Caco-2 (cell line): ENCODE results near the gene AHNAK. TPM values are rescaled to one million over a fixed set of nuclear protein-coding genes. Genes with fewer than 3 reads are reported as not detected.
"Not testable (repeated sequence)": the region's sequence is repeated elsewhere in the genome, so short reads cannot be mapped to it uniquely, and the experiment has no call there.

ENCODE experiments used
- BruUV-seq: library from RNA; stranded (reverse); fragments of 400-500 nt; replicated peaks from 2 replicates; lab custom pipeline; 2021; lab: Mats Ljungman, UMichigan
- CTCF ChIA-PET: fragments of 300-600 bp; sonication (Branson Sonifier 250); formaldehyde crosslinking; loops from one replicate; lab custom pipeline; 2022; ENCODE audit warnings: antibody characterized with exemption; lab: Charles Lee
- POLR2A ChIA-PET: fragments of 300-600 bp; sonication (Branson Sonifier 250); formaldehyde crosslinking; loops from one replicate; lab custom pipeline; 2022; ENCODE audit warnings: antibody characterized with exemption; lab: Charles Lee
- DNase-seq, 2 experiments: peaks; one replicate each; pipeline versions ENCODE4 v3.0.0 to v3.0.0-alpha.2; 2020 to 2022
- H3K27me3 ChIP-seq: replicated peaks from 2 replicates; pipeline ENCODE4 v1.6.0; 2011; ENCODE audit warnings: low read length; ENCODE audit not compliant: control insufficient read depth, insufficient read depth
- H3K36me3 ChIP-seq: 2 replicates; pipeline ENCODE4 v1.5.1; 2011; ENCODE audit warnings: low read length; ENCODE audit not compliant: control insufficient read depth, insufficient read depth
- H3K4me1 ChIP-seq: fragments of 250-450 bp; sonication (Bioruptor Pico); 2 replicates; pipeline ENCODE4 v1.5.1; 2020; ENCODE audit warnings: mild to moderate bottlenecking
- H3K4me3 ChIP-seq: 2 replicates; pipeline ENCODE4 v1.5.1; 2011; ENCODE audit warnings: low read depth, mild to moderate bottlenecking, control low read depth, low read length
- H3K9me3 ChIP-seq: fragments of 250-450 bp; sonication (Bioruptor Pico); 2 replicates; pipeline ENCODE4 v1.5.1; 2020; ENCODE audit warnings: mild to moderate bottlenecking, moderate library complexity
- H3K27ac Mint-ChIP-seq: one replicate; pipeline ENCODE4 v1.8.0; 2022; ENCODE audit warnings: mixed read lengths; ENCODE audit not compliant: unreplicated experiment
- H3K27me3 Mint-ChIP-seq: one replicate; pipeline ENCODE4 v1.8.0; 2022; ENCODE audit warnings: mixed read lengths; ENCODE audit not compliant: insufficient read depth, unreplicated experiment
- H3K36me3 Mint-ChIP-seq: one replicate; pipeline ENCODE4 v1.8.0; 2022; ENCODE audit warnings: mild to moderate bottlenecking, mixed read lengths; ENCODE audit not compliant: insufficient read depth, unreplicated experiment
- H3K4me1 Mint-ChIP-seq: one replicate; pipeline ENCODE4 v1.8.0; 2022; ENCODE audit warnings: low read depth, mixed read lengths; ENCODE audit not compliant: unreplicated experiment
- H3K4me3 Mint-ChIP-seq: one replicate; pipeline ENCODE4 v1.8.0; 2022; ENCODE audit warnings: mild to moderate bottlenecking, moderate library complexity, mixed read lengths; ENCODE audit not compliant: unreplicated experiment
- H3K9me3 Mint-ChIP-seq: one replicate; pipeline ENCODE4 v1.8.0; 2022; ENCODE audit warnings: mixed read lengths; ENCODE audit not compliant: unreplicated experiment
- CTCF ChIP-seq, 2 experiments: fragments of 200-600 bp in 1 of 2; IDR thresholded peaks; 1 replicate in 1 of 2; 2 replicates in 1 of 2; pipeline versions ENCODE4 v1.5.1 to v1.8.0; 2011 to 2022; ENCODE audit warnings: antibody characterized with exemption in 1 of 2, control low read depth in 1 of 2, inconsistent platforms in 1 of 2, low read depth in 1 of 2, low read length in 1 of 2, mild to moderate bottlenecking in 1 of 2, moderate library complexity in 1 of 2; ENCODE audit not compliant: insufficient read depth in 1 of 2, severe bottlenecking in 1 of 2, unreplicated experiment in 1 of 2
- intact Hi-C: fragments of 100-400 bp; cut with micrococcal nuclease; formaldehyde crosslinking; loops from one replicate; pipeline ENCODE4 v1.10.0; 2022; ENCODE audit not compliant: unreplicated experiment
- total RNA-seq: library from RNA; stranded (reverse); gene quantifications from 2 replicates; pipeline ENCODE4 v1.2.3, GENCODE V29; 2022

AHNAK gene
- total RNA-seq, 1 experiment from 2014 or later, result 312 TPM

DNA sequence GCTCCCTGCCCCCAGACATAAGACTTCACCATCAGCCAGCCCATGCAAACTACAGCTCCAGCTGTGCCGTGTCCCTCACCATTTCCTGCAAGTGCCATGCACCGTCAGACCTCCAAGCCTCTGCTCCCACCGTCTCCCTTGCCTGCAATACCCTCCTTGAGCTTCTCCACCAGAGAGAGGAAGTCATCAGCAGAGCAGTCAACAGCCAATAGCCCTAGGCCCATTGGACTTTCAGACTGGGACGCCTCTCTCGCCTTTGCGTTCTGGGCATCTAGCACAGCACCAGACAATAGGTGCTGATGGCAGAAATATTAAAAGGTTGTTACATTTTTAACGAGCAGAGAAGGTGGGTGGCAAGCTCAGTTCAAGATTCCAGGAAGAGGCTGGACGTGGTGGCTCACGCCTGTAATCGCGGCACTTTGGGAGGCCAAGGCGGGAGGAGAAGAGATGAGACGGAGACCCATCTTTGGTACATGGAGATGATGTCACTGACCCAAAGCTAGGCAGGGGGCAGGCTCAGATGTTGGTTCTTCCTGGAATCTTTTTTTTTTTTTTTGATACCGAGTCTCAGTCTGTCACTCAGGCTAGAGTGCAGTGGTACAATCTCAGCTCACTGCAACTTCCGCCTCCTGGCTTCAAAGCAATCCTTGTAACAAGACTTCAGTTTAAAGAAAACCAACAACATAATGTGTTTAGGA lies 95.9 kb downstream of the AHNAK start:
- Histone ChIP-seq H3K9me3 (no peaks in the 10 kb centered on the region), H3K4me1 (0 out of 2 replicates have a peak, but pooled peaks cover 4% of the 10 kb centered on the region), H3K36me3 (no peaks in the 10 kb centered on the region), H3K27me3 (no peaks in the 10 kb centered on the region), H3K4me3 (no peak overlapping the region)
- BruUV-seq, result no TSS peak
- peaks cover 14% of the 10 kb centered on the region for H3K4me1 Mint-ChIP-seq
- no peaks in the 10 kb centered on the region for H3K27me3 Mint-ChIP-seq
- H3K4me3 Mint-ChIP-seq, result no peak overlapping the region
- intact Hi-C loops, result no loop called here
- no peaks in the 10 kb centered on the region for H3K36me3 Mint-ChIP-seq
- H3K9me3 Mint-ChIP-seq, result no peaks in the 10 kb centered on the region
- ChIA-PET CTCF (no interaction called here), POLR2A (no interaction called here)
- TF ChIP-seq CTCF (IDR thresholded peaks at IDR 0.05; ENCODE audit: insufficient read depth in 1 of 2, low read depth in 1 of 2, low read length in 1 of 2, severe bottlenecking in 1 of 2, unreplicated experiment in 1 of 2), result no peak
- H3K27ac Mint-ChIP-seq, result no peak overlapping the region
- DNase-seq, result no peak

DNA sequence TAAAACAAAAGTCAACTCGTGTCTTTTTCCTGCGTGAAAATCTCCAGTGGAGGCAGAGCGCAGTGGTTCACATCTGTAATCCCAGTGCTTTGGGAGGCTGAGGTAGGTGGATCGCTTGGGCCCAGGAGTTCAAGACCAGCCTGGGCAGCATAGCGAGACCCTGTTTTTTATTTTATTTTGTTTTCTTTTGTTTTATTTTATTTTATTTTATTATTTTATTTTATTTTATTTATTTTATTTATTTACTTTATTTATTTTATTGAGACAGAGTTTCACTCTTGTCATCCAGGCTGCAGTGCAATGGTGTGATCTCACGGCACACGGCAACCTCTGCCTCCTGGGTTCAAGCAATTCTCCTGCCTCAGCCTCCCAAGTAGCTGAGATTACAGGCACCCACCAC lies 96.7 kb downstream of the AHNAK start:
- H3K27me3 Mint-ChIP-seq, H3K27ac Mint-ChIP-seq, H3K4me3 ChIP-seq, H3K4me3 Mint-ChIP-seq, CTCF ChIA-PET, H3K9me3 Mint-ChIP-seq, BruUV-seq, intact Hi-C loops, H3K4me1 ChIP-seq, H3K36me3 ChIP-seq, H3K9me3 ChIP-seq, H3K27me3 ChIP-seq, H3K36me3 Mint-ChIP-seq, DNase-seq, POLR2A ChIA-PET: not testable (repeated sequence)
- H3K4me1 Mint-ChIP-seq, result peaks cover 14% of the 10 kb centered on the region

DNA sequence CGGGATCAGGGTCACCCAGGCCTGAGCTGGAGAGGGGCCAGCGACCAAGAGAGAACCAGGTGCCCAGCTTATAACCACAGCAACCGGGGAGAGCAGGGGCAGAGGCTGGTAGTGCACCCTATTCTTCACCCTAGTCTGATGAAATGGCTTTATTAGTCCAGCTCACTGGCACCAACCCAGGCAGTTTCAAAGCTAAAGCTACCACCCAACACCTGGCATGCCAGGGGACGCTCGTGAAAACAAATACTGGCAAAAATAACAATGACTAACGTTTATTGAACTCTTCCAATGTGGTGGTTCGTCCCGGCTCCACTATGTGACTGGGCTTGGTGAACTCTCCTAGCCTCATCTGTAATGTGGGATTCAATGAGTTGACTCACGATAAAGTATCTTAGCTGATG lies 97.2 kb downstream of the AHNAK start:
- DNase-seq, result no peak
- Histone ChIP-seq H3K36me3 (no peaks in the 10 kb centered on the region), H3K9me3 (no peaks in the 10 kb centered on the region), H3K27me3 (no peaks in the 10 kb centered on the region), H3K4me1 (peaks cover 9% of the 10 kb centered on the region), H3K4me3 (no peak overlapping the region)
- Mint-ChIP-seq H3K27me3 (no peaks in the 10 kb centered on the region), H3K4me1 (peaks cover 14% of the 10 kb centered on the region), H3K27ac (no peak overlapping the region), H3K9me3 (no peaks in the 10 kb centered on the region), H3K36me3 (no peaks in the 10 kb centered on the region), H3K4me3 (no peak overlapping the region)
- POLR2A ChIA-PET, result no interaction called here
- no peak for TF ChIP-seq CTCF (IDR thresholded peaks at IDR 0.05; ENCODE audit: insufficient read depth in 1 of 2, low read depth in 1 of 2, low read length in 1 of 2, severe bottlenecking in 1 of 2, unreplicated experiment in 1 of 2)
- BruUV-seq, result no TSS peak
- intact Hi-C loops, result no loop called here
- CTCF ChIA-PET, result interaction anchor here (1.2 kb wide), 1 partner anchor 93 kb away, joined by 3 read pairs; no protein-coding TSS in a partner anchor
